WTC11 (cell line): Measurements from ENCODE around the gene ACSF3. TPM values are rescaled to one million over a fixed set of nuclear protein-coding genes. Genes with fewer than 3 reads are reported as not detected.
A peak's percentile ranks its signal among the peaks of the same experiment; 100 is the strongest.

ENCODE experiments used
- ATAC-seq: fragments of 200-7000 bp; cut with Tn5 transposase; 2 replicates; pipeline ENCODE4 v1.10.0; 2021; ENCODE audit warnings: mild to moderate bottlenecking, moderate library complexity
- CTCF ChIA-PET: fragments of 300-600 bp; sonication (Branson Sonifier 250); formaldehyde crosslinking; loops from one replicate; lab custom pipeline; 2021; ENCODE audit warnings: antibody characterized with exemption; lab: Charles Lee
- POLR2A ChIA-PET: fragments of 350-600 bp; sonication (Branson Sonifier 250); formaldehyde crosslinking; loops from one replicate; lab custom pipeline; 2021; ENCODE audit warnings: antibody characterized with exemption; lab: Charles Lee
- DNase-seq: peaks from one replicate; pipeline ENCODE4 v3.0.0; 2021; ENCODE audit warnings: low spot score
- H3K27ac Mint-ChIP-seq: 2 replicates; pipeline ENCODE4 v1.8.0; 2021; ENCODE audit warnings: mixed read lengths
- H3K27me3 Mint-ChIP-seq: 2 replicates; pipeline ENCODE4 v1.8.0; 2021; ENCODE audit warnings: low read depth, mild to moderate bottlenecking, moderate library complexity, mixed read lengths
- H3K36me3 Mint-ChIP-seq: 2 replicates; pipeline ENCODE4 v1.8.0; 2021; ENCODE audit warnings: mixed read lengths
- H3K4me1 Mint-ChIP-seq: 2 replicates; pipeline ENCODE4 v1.8.0; 2022; ENCODE audit warnings: mixed read lengths
- H3K4me3 Mint-ChIP-seq: 2 replicates; pipeline ENCODE4 v1.8.0; 2021; ENCODE audit warnings: mild to moderate bottlenecking, moderate library complexity, mixed read lengths
- H3K9me3 Mint-ChIP-seq: 2 replicates; pipeline ENCODE4 v1.8.0; 2021; ENCODE audit warnings: mixed read lengths
- ATF1 ChIP-seq: sonication (generic); formaldehyde crosslinking; IDR thresholded peaks from 2 replicates; pipeline ENCODE4 v1.8.1; 2023; ENCODE audit warnings: mild to moderate bottlenecking, moderate library complexity, missing genetic modification reagents
- EMX1 ChIP-seq: fragments of 250-450 bp; sonication (Bioruptor Pico); IDR thresholded peaks from 2 replicates; pipeline ENCODE4 v1.8.0; 2021; ENCODE audit warnings: mild to moderate bottlenecking
- ESRRA ChIP-seq: sonication (generic); formaldehyde crosslinking; IDR thresholded peaks from 2 replicates; pipeline ENCODE4 v1.8.1; 2022; ENCODE audit warnings: mild to moderate bottlenecking, missing genetic modification reagents, borderline replicate concordance
- FOXP1 ChIP-seq: sonication (generic); formaldehyde crosslinking; IDR thresholded peaks from 2 replicates; pipeline ENCODE4 v1.8.0; 2022; ENCODE audit warnings: missing genetic modification reagents, mild to moderate bottlenecking, moderate library complexity, borderline replicate concordance
- GABPB1 ChIP-seq: sonication (generic); formaldehyde crosslinking; IDR thresholded peaks from 2 replicates; pipeline ENCODE4 v1.8.1; 2023; ENCODE audit warnings: mild to moderate bottlenecking, missing genetic modification reagents
- HMGA2 ChIP-seq: fragments of 250-450 bp; sonication (Bioruptor Pico); IDR thresholded peaks from 2 replicates; pipeline ENCODE4 v1.4.0; 2021; ENCODE audit warnings: mild to moderate bottlenecking, moderate library complexity
- IRF2 ChIP-seq: sonication (generic); formaldehyde crosslinking; IDR thresholded peaks from 2 replicates; pipeline ENCODE4 v1.8.0; 2022; ENCODE audit warnings: low read depth, missing genetic modification reagents, borderline replicate concordance
- MXD4 ChIP-seq: fragments of 250-450 bp; sonication (Bioruptor Pico); IDR thresholded peaks from 2 replicates; pipeline ENCODE4 v1.8.0; 2021; ENCODE audit warnings: mild to moderate bottlenecking, moderate library complexity, borderline replicate concordance
- NFATC4 ChIP-seq: fragments of 250-450 bp; sonication (Bioruptor Pico); IDR thresholded peaks from 2 replicates; pipeline ENCODE4 v1.9.0; 2021; ENCODE audit warnings: mild to moderate bottlenecking
- RORB ChIP-seq: fragments of 250-450 bp; sonication (Bioruptor Pico); IDR thresholded peaks from 2 replicates; pipeline ENCODE4 v1.9.0; 2021; ENCODE audit warnings: mild to moderate bottlenecking
- TP53 ChIP-seq: sonication (generic); formaldehyde crosslinking; IDR thresholded peaks from 2 replicates; pipeline ENCODE4 v1.8.1; 2023; ENCODE audit warnings: mild to moderate bottlenecking, missing genetic modification reagents
- ZBTB21 ChIP-seq: sonication (generic); formaldehyde crosslinking; IDR thresholded peaks from 2 replicates; pipeline ENCODE4 v1.8.1; 2023; ENCODE audit warnings: mild to moderate bottlenecking, missing genetic modification reagents, borderline replicate concordance
- ZNF317 ChIP-seq: sonication (generic); formaldehyde crosslinking; IDR thresholded peaks from 2 replicates; pipeline ENCODE4 v1.8.1; 2023; ENCODE audit warnings: low read depth, mild to moderate bottlenecking, moderate library complexity, missing genetic modification reagents, borderline replicate concordance
- ZNF416 ChIP-seq: fragments of 250-450 bp; sonication (Bioruptor Pico); IDR thresholded peaks from 2 replicates; pipeline ENCODE4 v1.9.0; 2021; ENCODE audit warnings: mild to moderate bottlenecking, inconsistent platforms
- total RNA-seq: library from RNA; stranded (reverse); gene quantifications from 3 replicates; pipeline ENCODE4 v1.2.3, GENCODE V29; 2021
- TF ChIP-seq, protein P1 (sequence below): sonication (generic); formaldehyde crosslinking; IDR thresholded peaks from 2 replicates; pipeline ENCODE4 v1.8.0; 2022; ENCODE audit warnings: mild to moderate bottlenecking, missing genetic modification reagents
- TF ChIP-seq, protein P2 (sequence below): fragments of 250-450 bp; sonication (Bioruptor Pico); IDR thresholded peaks from 2 replicates; pipeline ENCODE4 v1.9.0; 2021; ENCODE audit warnings: mild to moderate bottlenecking, borderline replicate concordance
- TF ChIP-seq, protein P3 (sequence below): sonication (generic); formaldehyde crosslinking; IDR thresholded peaks from 2 replicates; pipeline ENCODE4 v1.8.0; 2022; ENCODE audit warnings: mild to moderate bottlenecking, missing genetic modification reagents
- TF ChIP-seq, protein P4 (sequence below): sonication (generic); formaldehyde crosslinking; IDR thresholded peaks from 2 replicates; pipeline ENCODE4 v1.8.1; 2023; ENCODE audit warnings: mild to moderate bottlenecking, moderate library complexity, missing genetic modification reagents

The ACSF3 gene
- total RNA-seq, 1 experiment from 2014 or later, result 22.9 TPM

DNA sequence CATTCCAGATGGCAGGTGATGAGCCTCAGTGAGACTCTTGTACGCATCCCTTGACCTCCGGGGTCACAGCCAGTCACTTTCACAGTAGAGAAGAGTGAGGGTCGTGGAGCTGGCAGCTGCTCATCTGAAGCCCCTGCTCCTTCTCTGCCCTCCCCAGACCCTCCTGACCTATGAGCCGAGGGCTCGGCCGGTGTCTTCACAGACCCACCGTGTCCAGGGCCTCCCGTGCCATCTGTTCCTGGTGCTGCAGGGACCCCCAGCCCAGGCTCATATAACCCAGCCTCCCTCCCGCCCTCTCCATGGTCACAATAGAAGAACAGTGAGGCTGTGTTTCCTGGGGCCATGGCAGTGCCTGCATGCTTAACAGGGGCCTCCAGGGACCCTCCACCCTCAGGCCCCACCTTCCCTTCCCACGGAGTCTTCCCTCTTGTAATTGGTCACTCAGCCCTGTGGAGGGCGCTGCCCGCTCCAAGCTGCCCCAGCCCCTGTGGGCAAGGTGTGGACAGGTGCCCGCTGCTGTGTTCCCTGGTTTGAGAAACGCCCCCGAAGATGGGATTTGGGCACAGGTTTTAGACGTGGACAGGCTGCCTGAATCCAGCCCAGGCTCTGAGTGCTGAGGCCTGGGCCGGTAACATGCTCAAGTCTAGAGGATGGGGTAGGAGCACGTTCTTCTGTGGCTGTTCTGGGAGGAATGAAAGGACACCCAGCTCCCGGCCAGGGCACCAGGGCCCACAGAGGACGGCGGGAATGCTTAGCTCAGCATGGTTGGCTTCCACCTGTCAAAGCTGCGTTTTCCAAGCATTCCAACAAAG, 38.7 kb downstream of the ACSF3 start:
- ATAC-seq (peak; percentile 55), DNase-seq (no peak)
- ChIA-PET CTCF (no interaction called here), POLR2A (no interaction called here)
- no peak overlapping the region for H3K4me3 Mint-ChIP-seq
- TF ChIP-seq HMGA2 (no peak), RORB (CRISPR knock-in tag) (no peak), ATF1 (CRISPR knock-in tag) (no peak), ZBTB21 (CRISPR knock-in tag) (no peak), ZNF416 (CRISPR knock-in tag) (no peak), TP53 (CRISPR knock-in tag) (no peak), EMX1 (CRISPR knock-in tag) (no peak), ZNF317 (no peak), NFATC4 (no peak), MXD4 (no peak), IRF2 (no peak)
- TF ChIP-seq, protein P1, sequence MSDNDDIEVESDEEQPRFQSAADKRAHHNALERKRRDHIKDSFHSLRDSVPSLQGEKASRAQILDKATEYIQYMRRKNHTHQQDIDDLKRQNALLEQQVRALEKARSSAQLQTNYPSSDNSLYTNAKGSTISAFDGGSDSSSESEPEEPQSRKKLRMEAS (CRISPR knock-in tag), result no peak
- TF ChIP-seq, protein P2, sequence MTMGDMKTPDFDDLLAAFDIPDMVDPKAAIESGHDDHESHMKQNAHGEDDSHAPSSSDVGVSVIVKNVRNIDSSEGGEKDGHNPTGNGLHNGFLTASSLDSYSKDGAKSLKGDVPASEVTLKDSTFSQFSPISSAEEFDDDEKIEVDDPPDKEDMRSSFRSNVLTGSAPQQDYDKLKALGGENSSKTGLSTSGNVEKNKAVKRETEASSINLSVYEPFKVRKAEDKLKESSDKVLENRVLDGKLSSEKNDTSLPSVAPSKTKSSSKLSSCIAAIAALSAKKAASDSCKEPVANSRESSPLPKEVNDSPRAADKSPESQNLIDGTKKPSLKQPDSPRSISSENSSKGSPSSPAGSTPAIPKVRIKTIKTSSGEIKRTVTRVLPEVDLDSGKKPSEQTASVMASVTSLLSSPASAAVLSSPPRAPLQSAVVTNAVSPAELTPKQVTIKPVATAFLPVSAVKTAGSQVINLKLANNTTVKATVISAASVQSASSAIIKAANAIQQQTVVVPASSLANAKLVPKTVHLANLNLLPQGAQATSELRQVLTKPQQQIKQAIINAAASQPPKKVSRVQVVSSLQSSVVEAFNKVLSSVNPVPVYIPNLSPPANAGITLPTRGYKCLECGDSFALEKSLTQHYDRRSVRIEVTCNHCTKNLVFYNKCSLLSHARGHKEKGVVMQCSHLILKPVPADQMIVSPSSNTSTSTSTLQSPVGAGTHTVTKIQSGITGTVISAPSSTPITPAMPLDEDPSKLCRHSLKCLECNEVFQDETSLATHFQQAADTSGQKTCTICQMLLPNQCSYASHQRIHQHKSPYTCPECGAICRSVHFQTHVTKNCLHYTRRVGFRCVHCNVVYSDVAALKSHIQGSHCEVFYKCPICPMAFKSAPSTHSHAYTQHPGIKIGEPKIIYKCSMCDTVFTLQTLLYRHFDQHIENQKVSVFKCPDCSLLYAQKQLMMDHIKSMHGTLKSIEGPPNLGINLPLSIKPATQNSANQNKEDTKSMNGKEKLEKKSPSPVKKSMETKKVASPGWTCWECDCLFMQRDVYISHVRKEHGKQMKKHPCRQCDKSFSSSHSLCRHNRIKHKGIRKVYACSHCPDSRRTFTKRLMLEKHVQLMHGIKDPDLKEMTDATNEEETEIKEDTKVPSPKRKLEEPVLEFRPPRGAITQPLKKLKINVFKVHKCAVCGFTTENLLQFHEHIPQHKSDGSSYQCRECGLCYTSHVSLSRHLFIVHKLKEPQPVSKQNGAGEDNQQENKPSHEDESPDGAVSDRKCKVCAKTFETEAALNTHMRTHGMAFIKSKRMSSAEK, result no peak
- peaks cover 3% of the 10 kb centered on the region for H3K4me1 Mint-ChIP-seq
- peaks cover 20% of the 10 kb centered on the region for H3K9me3 Mint-ChIP-seq
- H3K27me3 Mint-ChIP-seq, result no peaks in the 10 kb centered on the region
- peaks cover 41% of the 10 kb centered on the region for H3K36me3 Mint-ChIP-seq
- H3K27ac Mint-ChIP-seq, result no peak overlapping the region

DNA sequence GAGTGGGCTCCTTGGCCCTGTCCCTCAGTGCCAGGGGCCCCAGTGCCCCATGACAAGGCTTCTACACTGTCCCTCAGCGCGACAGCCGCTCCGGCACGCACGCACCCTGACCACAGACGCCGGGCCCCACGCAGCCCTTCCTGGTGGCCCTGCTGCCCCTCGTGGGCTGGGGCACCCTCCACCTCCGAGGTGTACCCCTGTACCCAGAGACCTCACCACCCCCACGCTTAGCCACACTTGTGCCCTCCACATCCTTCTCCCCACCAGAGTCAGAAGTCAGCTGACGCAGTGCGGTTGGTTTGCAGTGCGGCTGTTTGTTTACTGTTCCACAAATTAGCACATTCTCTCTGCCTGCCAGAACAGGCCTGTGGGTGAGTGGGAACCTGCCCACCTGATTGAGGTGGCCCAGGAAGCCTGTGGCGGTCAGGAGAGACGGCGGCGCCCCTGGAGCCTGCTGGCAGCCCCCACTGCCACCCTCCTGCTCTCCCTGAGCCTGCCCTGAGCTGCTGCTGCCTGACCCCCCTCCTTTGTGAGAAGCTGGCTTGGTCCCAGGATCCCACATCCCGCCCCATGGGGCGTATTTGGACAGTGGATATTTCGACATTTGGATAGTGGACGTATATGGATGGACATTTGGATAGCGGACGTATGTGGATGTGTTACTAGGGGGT, 39.9 kb downstream of the ACSF3 start:
- peaks cover 40% of the 10 kb centered on the region for H3K36me3 Mint-ChIP-seq
- DNase-seq, result peak; percentile 4
- peaks cover 3% of the 10 kb centered on the region for H3K4me1 Mint-ChIP-seq
- H3K9me3 Mint-ChIP-seq, result peaks cover 20% of the 10 kb centered on the region
- TF ChIP-seq ESRRA (CRISPR knock-in tag) (no peak), GABPB1 (CRISPR knock-in tag) (no peak), FOXP1 (no peak)
- TF ChIP-seq, protein P3, sequence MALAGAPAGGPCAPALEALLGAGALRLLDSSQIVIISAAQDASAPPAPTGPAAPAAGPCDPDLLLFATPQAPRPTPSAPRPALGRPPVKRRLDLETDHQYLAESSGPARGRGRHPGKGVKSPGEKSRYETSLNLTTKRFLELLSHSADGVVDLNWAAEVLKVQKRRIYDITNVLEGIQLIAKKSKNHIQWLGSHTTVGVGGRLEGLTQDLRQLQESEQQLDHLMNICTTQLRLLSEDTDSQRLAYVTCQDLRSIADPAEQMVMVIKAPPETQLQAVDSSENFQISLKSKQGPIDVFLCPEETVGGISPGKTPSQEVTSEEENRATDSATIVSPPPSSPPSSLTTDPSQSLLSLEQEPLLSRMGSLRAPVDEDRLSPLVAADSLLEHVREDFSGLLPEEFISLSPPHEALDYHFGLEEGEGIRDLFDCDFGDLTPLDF (CRISPR knock-in tag), result no peak
- TF ChIP-seq, protein P4, sequence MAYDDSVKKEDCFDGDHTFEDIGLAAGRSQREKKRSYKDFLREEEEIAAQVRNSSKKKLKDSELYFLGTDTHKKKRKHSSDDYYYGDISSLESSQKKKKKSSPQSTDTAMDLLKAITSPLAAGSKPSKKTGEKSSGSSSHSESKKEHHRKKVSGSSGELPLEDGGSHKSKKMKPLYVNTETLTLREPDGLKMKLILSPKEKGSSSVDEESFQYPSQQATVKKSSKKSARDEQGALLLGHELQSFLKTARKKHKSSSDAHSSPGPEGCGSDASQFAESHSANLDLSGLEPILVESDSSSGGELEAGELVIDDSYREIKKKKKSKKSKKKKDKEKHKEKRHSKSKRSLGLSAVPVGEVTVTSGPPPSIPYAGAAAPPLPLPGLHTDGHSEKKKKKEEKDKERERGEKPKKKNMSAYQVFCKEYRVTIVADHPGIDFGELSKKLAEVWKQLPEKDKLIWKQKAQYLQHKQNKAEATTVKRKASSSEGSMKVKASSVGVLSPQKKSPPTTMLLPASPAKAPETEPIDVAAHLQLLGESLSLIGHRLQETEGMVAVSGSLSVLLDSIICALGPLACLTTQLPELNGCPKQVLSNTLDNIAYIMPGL (CRISPR knock-in tag), result no peak
- TF ChIP-seq, all 79 proteins: peak for 0
- ATAC-seq, result no peak
- POLR2A ChIA-PET, result no interaction called here
- H3K27ac Mint-ChIP-seq, result no peak overlapping the region
- no peak overlapping the region for H3K4me3 Mint-ChIP-seq
- CTCF ChIA-PET, result no interaction called here
- H3K27me3 Mint-ChIP-seq, result no peaks in the 10 kb centered on the region
